GM19397 (cell line): ENCODE results near the gene CHMP4B.
"Not testable (repeated sequence)": the region's sequence is repeated elsewhere in the genome, so short reads cannot be mapped to it uniquely, and the experiment has no call there.

Experiments
- ATAC-seq: cut with Tn5 transposase; IDR thresholded peaks from one replicate; pipeline ENCODE4 v1.9.1; 2021; ENCODE audit warnings: mild to moderate bottlenecking, moderate library complexity; ENCODE audit not compliant: unreplicated experiment

Gene CHMP4B

GRCh38 chr20:33789109-33789857, 21.9 kb upstream of the CHMP4B start:
- ATAC-seq, result no peak

DNA sequence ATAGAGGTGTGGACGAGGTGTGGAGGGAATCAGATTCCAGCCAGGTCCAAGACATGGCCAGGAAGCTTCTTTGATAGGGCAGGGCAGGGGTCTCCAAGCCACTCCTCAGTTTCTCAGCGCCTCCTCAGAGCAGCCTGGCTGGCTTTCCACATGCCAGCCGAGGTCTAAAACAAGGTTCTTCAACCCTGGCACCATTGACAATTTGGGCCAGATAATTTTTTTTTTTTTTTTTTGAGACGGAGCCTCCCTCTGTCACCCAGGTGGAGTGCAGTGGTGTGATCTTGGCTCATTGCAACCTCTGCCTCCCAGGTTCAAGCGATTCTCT, 21.3 kb upstream of the CHMP4B start:
- ATAC-seq, result no peak

- ATAC-seq, result no peak
These were observed 20.6 kb upstream of the CHMP4B start for GRCh38 chr20:33790566-33790965.

GRCh38 chr20:33791021-33791420, 20.1 kb upstream of the CHMP4B start:
- ATAC-seq, result no peak

GRCh38 chr20:33791540-33791939, 19.6 kb upstream of the CHMP4B start:
- ATAC-seq, result no peak

DNA sequence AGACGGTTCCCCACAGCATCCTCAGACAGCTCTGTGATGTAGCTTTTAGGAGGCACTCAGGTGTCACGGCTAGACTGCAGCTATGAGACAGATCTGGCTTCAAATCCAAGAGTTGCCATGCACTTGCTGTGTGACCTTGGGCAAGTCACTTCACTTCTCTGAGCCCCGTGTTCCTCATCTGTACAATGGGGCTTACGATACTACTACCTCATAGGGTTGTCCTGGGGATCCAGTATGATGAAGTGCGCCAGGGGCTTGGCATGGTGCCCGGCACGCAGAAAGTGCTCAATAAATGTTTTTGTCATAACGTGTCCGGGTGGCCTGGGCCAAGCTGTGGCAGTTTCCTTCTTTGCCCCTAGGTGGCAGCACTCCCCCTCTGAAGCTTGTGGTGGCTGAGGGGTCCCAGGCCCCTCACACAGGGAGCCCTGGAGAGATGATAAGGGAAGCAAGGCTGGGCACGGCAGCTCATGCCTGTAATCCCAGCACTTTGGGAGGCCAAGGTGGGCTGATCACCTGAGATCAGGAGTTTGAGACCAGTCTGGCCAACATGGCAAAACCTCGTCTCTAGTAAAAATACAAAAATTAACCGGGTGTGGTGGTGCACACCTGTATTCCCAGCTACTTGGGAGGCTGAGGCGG, 19.1 kb upstream of the CHMP4B start:
- no peak for ATAC-seq

DNA sequence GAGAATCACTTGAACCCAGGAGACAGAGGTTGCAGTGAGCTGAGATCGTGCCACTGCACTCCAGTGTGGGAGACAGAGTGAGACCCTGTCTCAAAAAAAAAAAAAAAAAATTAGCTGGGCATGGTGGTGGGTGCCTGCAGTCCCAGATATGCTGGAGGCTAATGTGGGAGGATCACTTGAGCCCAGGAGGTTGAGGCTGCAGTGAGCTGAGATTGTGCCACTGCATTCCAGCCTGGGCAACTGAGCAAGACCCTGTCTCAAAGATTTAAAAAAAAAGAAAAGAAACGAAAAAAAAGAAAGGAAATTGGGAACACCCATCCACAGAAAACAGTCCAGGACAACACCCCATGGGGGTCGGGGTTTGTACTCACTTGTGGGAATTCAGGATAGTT, 18.6 kb upstream of the CHMP4B start:
- ATAC-seq, result not testable (repeated sequence)

- ATAC-seq, result no peak
These were observed 17.9 kb upstream of the CHMP4B start for GRCh38 chr20:33793011-33793931.

DNA sequence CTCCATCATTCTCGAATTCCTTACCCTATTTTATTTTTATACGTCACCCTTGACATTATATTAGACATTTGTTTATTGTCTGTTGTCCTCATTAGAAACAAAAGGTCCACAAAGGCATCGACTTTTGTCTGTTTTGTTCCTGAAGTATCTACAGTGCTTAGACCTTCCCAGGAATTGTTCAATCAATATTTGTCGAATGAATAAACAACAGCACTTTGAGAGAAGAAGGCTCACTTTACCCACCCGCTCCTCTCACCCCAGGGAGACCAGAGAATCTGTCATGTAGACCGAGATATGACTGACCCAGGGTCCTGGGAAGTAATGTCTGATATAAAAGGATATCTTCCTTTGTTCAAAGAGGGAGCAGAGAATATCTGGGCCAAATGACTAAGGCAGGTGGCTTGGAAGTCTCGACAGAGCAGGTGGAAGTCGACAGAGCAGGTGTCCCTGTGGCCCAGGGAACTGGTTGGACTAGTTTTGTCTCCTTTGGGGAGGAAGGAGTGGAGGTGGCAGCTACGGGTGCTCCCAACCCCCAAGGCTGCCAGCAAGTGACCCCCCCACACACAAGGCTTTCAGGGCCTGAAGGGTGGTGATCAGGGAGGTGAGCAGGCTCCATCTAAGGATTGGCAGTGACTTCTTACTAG, 14.8 kb upstream of the CHMP4B start:
- ATAC-seq, result no peak

DNA sequence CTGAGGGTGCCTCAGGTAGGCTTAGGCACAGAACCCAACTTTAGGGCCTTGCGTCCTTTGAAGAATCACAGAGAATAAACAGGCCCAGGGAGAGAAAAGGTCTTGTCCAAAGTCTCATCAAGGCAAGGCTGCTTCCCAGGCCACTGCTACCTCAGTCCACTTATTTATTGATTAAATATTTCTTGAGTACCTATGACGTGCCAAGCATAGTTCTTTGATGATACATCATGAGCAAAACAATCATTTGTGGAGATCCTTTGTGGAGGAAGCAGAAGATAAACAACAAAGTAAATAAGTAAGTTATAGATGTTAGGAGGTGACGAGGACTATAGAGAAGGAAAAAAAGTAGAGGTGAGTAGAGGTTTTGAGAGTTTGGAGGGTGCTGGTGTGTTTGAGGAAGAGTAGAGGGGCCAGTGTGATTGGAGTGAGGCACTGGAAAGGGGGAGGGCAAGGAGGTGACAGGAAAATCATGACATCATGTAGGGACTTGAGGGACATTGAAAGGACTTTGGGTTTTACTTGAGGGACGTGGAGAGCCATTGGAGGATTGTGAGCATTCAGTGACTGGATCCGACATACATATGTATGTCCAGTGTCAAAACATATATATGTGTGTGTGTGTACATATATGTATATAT, 14.1 kb upstream of the CHMP4B start:
- no peak for ATAC-seq

- ATAC-seq, result no peak
These were observed 12.7 kb upstream of the CHMP4B start for GRCh38 chr20:33798444-33798843.

- no peak for ATAC-seq
These were observed 7.2 kb upstream of the CHMP4B start for GRCh38 chr20:33803921-33804337.

- no peak for ATAC-seq
These were observed 2.8 kb upstream of the CHMP4B start for GRCh38 chr20:33808388-33808787.

DNA sequence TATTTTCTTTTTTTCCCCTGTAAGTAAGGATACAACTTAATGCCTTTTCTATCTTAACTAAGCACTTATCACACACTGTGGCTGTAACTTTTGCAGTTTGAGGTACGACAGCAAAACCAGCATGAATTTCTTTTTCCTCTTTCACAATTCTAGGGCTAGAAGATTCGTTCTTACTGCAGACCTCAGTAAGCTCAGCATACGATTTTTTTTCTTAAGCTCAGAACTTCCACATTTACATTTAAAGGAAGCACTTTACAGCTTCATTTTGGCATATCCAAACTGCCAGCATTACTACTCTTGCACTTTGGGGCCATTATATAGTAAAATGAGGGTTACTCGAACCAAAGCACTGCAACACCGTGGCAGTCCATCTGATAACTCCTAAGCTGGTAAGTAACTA, 889 bp upstream of the CHMP4B start:
- no peak for ATAC-seq

DNA sequence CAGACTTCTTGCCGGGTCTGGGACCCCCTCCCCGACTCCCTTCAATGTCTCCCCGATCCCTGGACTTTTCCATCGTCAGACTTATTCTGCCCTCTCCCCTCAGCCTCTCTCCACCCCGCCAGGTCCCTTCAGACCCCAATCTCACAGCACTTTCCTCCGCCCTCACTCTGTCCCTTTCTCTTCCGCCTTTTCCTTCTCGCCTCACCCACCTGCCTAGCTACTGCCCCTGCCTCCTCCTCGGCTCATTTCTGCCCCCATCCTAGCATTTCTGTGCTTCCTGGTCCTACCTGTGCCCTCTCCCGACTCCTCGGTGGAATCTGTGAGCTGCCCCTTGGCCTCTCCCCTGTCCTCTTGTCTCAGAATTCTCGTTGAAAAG, 616 bp downstream of the CHMP4B start:
- ATAC-seq, result peak; percentile 7

- no peak for ATAC-seq
These were observed 1.2 kb downstream of the CHMP4B start for GRCh38 chr20:33812152-33812849.

DNA sequence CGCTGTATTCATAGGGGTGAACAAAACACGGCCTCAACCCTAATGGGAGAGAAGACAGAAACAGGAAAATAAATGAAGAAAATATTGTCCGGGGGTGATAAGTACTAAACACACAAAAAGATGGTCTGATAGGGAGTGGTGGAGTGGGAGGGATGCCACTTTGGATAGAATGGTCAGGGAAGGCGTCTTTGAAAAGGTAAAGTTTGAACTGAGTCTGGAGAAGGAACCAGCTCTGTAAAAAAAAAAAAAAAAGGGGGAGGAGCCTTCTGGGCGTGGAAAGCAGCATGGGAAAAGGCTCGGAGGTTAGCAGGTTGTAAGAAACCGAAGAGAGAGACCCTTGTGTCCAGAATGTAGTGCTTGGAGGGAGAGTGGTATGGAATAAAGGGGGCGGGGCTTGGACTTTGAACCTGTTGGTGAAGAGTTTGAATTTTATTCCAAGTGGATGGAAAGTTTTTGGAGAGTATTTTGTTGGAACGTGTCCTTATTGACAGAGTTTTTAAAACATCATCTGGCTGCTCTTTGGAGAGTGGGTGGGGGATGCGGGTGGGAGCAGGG, 1.8 kb downstream of the CHMP4B start:
- no peak for ATAC-seq

GRCh38 chr20:33814238-33814712, 3.1 kb downstream of the CHMP4B start:
- no peak for ATAC-seq

GRCh38 chr20:33815671-33816070, 4.5 kb downstream of the CHMP4B start:
- no peak for ATAC-seq

DNA sequence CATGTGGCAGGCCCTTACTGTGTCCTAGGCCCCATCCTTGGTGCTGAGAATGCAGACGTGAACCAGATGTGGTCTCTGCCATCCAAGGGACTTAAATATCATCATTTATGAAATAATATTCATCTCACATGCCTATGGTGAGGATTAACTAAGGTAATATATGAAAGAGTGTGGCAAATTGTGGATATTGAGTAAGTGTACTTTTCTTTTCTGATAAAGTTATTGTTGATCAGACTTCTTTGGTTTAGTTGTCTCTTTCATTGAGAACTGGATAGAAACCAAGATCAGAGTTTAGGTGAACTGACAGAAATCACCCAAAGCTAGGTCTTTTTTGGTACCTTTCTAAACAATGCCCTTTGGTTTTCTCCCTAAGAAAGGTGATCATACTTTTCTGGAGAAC, 5.0 kb downstream of the CHMP4B start:
- ATAC-seq, result no peak
